ENCODE results near the gene FAM25A.

Gene FAM25A

GRCh38 chr10:87072449-87072848 is 52.4 kb downstream of the FAM25A start:
- Histone ChIP-seq H3K9me3 (ENCODE audit: low read length) (no peaks in the 10 kb centered on the region), H3K27ac (ENCODE audit: low read depth, low read length, poor library complexity, severe bottlenecking) (no peak overlapping the region), H3K9ac (ENCODE audit: low read length) (no peak overlapping the region), H4K20me1 (ENCODE audit: insufficient read depth, low read length) (no peaks in the 10 kb centered on the region), H3F3A (ENCODE audit: insufficient read depth, low read length) (no peaks in the 10 kb centered on the region), H3K4me1 (ENCODE audit: insufficient read depth, low read length, severe bottlenecking) (no peaks in the 10 kb centered on the region), H3K27me3 (ENCODE audit: insufficient read depth, low read length) (no peaks in the 10 kb centered on the region), H3K9me2 (ENCODE audit: low read depth, low read length) (no peaks in the 10 kb centered on the region), H3K36me3 (ENCODE audit: insufficient read depth, low read length) (peaks cover 55% of the 10 kb centered on the region), H3K4me2 (ENCODE audit: low read length) (no peak overlapping the region), H2AFZ (ENCODE audit: low read length) (no peak overlapping the region), H3K79me2 (ENCODE audit: insufficient read depth, low read length) (no peaks in the 10 kb centered on the region), H3K4me3 (ENCODE audit: low read depth, low read length, poor library complexity, severe bottlenecking) (no peak overlapping the region)
- TF ChIP-seq EZH2 (IDR thresholded peaks at IDR 0.05; ENCODE audit: borderline replicate concordance, low read length) (no peak), CTCF (IDR thresholded peaks at IDR 0.05; ENCODE audit: low read length) (no peak)

All from OCI-LY1 (cell line).